ENCODE measurements around the gene AQP12B.

Gene AQP12B

GRCh38 chr2:240647503-240648154 is 35.1 kb downstream of the AQP12B start:
- no peak for DNase-seq

- DNase-seq = no peak
Measured at GRCh38 chr2:240646900-240647502, 35.7 kb downstream of the AQP12B start.

- DNase-seq = no peak
Measured at GRCh38 chr2:240646176-240646899, 36.3 kb downstream of the AQP12B start.

- DNase-seq = no peak
Measured at GRCh38 chr2:240645801-240646175, 36.9 kb downstream of the AQP12B start.

GRCh38 chr2:240645346-240645745 is 37.3 kb downstream of the AQP12B start:
- DNase-seq = no peak

- DNase-seq = no peak
Measured at GRCh38 chr2:240644859-240645301, 37.8 kb downstream of the AQP12B start.

GRCh38 chr2:240644171-240644651 is 38.5 kb downstream of the AQP12B start:
- no peak for DNase-seq

GRCh38 chr2:240643811-240644150 is 38.9 kb downstream of the AQP12B start:
- DNase-seq = no peak

GRCh38 chr2:240643093-240643810 is 39.4 kb downstream of the AQP12B start:
- DNase-seq = no peak

- DNase-seq = no peak
Measured at GRCh38 chr2:240642806-240643092, 39.9 kb downstream of the AQP12B start.

GRCh38 chr2:240642061-240642805 is 40.5 kb downstream of the AQP12B start:
- DNase-seq = no peak

GRCh38 chr2:240640939-240641338 is 41.7 kb downstream of the AQP12B start:
- DNase-seq = no peak

- no peak for DNase-seq
Measured at GRCh38 chr2:240639566-240639965, 43.1 kb downstream of the AQP12B start.

GRCh38 chr2:240638512-240639160 is 44.0 kb downstream of the AQP12B start:
- no peak for DNase-seq

GRCh38 chr2:240637901-240638345 is 44.8 kb downstream of the AQP12B start:
- DNase-seq = no peak

GRCh38 chr2:240637116-240637900 is 45.4 kb downstream of the AQP12B start:
- no peak for DNase-seq

GRCh38 chr2:240636563-240637115 is 46.0 kb downstream of the AQP12B start:
- no peak for DNase-seq

GRCh38 chr2:240635998-240636547 is 46.6 kb downstream of the AQP12B start:
- no peak for DNase-seq

- no peak for DNase-seq
Measured at GRCh38 chr2:240635121-240635997, 47.3 kb downstream of the AQP12B start.

GRCh38 chr2:240632306-240632721 is 50.4 kb downstream of the AQP12B start:
- DNase-seq = no peak
